HepG2 (cell line): ENCODE data around the gene TMEM87A. TPM values are rescaled to one million over a fixed set of nuclear protein-coding genes. Genes with fewer than 3 reads are reported as not detected.

Source experiments
- ATAC-seq: fragments of 200-7000 bp; cut with Tn5 transposase; 3 replicates; pipeline ENCODE4 v1.9.1; 2020; ENCODE audit warnings: mild to moderate bottlenecking, moderate library complexity
- BruUV-seq: library from RNA; stranded (reverse); fragments of 400-500 nt; replicated peaks from 2 replicates; lab custom pipeline; 2021; lab: Mats Ljungman, UMichigan
- CTCF ChIA-PET: fragments of 300-600 bp; formaldehyde crosslinking; extraction: SDS; loops from one replicate; lab custom pipeline; 2021; ENCODE audit warnings: low total read pairs, inconsistent platforms, low intra/inter-chr PET ratio; lab: Yijun Ruan, JAX
- POLR2A ChIA-PET: fragments of 350-600 bp; sonication (Branson Sonifier 250); formaldehyde crosslinking; loops from one replicate; lab custom pipeline; 2020; ENCODE audit warnings: antibody characterized with exemption, inconsistent platforms; lab: Yijun Ruan, JAX
- DNase-seq: peaks from one replicate; pipeline ENCODE4 v3.0.0-alpha.2; 2015; ENCODE audit warnings: low spot score
- FAIRE-seq: peaks from 3 replicates; lab custom pipeline; 2011; peaks lifted over from hg19 to GRCh38; lab: Jason Lieb, UNC
- H2AFZ ChIP-seq: one replicate; pipeline ENCODE4 v1.6.1; 2011; ENCODE audit warnings: low read length, inconsistent platforms
- H3K27ac ChIP-seq: fragments of 300-600 bp; 3 replicates; pipeline ENCODE4 v1.8.0; 2011; ENCODE audit warnings: mixed run types, mild to moderate bottlenecking, mixed read lengths, low read length, inconsistent platforms; ENCODE audit not compliant: insufficient read depth; ENCODE audit errors: extremely low read length
- H3K27me3 ChIP-seq, 2 experiments: fragments of 200-600 bp in 1 of 2; 2 replicates in 1 of 2; 3 replicates in 1 of 2; pipeline versions ENCODE4 v1.6.0 to v1.8.0; 2011; ENCODE audit warnings: low read length in 2 of 2, mild to moderate bottlenecking in 2 of 2, moderate library complexity in 2 of 2, inconsistent platforms in 1 of 2; ENCODE audit not compliant: insufficient read depth in 2 of 2, control insufficient read depth in 1 of 2
- H3K36me3 ChIP-seq, 2 experiments: fragments of 200-600 bp in 1 of 2; replicated peaks in 1 of 2; 2 replicates in 1 of 2; 3 replicates in 1 of 2; pipeline versions ENCODE4 v1.5.1 to v1.8.0; 2011; ENCODE audit warnings: low read length in 2 of 2, inconsistent platforms in 1 of 2; ENCODE audit not compliant: insufficient read depth in 2 of 2, control insufficient read depth in 1 of 2
- H3K4me1 ChIP-seq: 2 replicates; pipeline ENCODE4 v1.5.1; 2012; ENCODE audit warnings: low read length, inconsistent platforms; ENCODE audit not compliant: insufficient read depth
- H3K4me2 ChIP-seq: 2 replicates; pipeline ENCODE4 v1.6.0; 2011; ENCODE audit warnings: low read depth, low read length, inconsistent platforms
- H3K4me3 ChIP-seq, 3 experiments: fragments of 200-600 bp in 1 of 3; sonication (generic), shearing (Covaris generic) in 1 of 3; replicated peaks in 1 of 3; 2 replicates each; pipeline ENCODE4 v1.5.1; 2011 to 2016; ENCODE audit warnings: low read length in 3 of 3, inconsistent platforms in 2 of 3, low read depth in 2 of 3, mild to moderate bottlenecking in 2 of 3, control low read depth in 1 of 3, mixed read lengths in 1 of 3; ENCODE audit not compliant: insufficient read depth in 1 of 3
- H3K79me2 ChIP-seq: one replicate; pipeline ENCODE4 v1.6.1; 2011; ENCODE audit warnings: low read length, inconsistent platforms; ENCODE audit not compliant: insufficient read depth
- H3K9ac ChIP-seq: 2 replicates; pipeline ENCODE4 v1.6.0; 2011; ENCODE audit warnings: mild to moderate bottlenecking, low read depth, low read length, inconsistent platforms; ENCODE audit not compliant: insufficient read depth
- H3K9me3 ChIP-seq: 2 replicates; pipeline ENCODE4 v1.5.1; 2012; ENCODE audit warnings: mild to moderate bottlenecking, low read length
- H4K20me1 ChIP-seq: 2 replicates; pipeline ENCODE4 v1.6.0; 2011; ENCODE audit warnings: inconsistent platforms, mild to moderate bottlenecking, low read length, moderate library complexity; ENCODE audit not compliant: insufficient read depth
- POGZ ChIP-seq: sonication (generic); formaldehyde crosslinking; IDR thresholded peaks from 2 replicates; pipeline ENCODE4 v1.4.0; 2020; ENCODE audit warnings: mild to moderate bottlenecking, missing genetic modification reagents
- TCF7L2 ChIP-seq: IDR thresholded peaks from 2 replicates; pipeline ENCODE4 v1.6.1; 2011; ENCODE audit warnings: mild to moderate bottlenecking, low read depth, low read length, moderate library complexity
- WGBS: methylation state at CpG from one replicate; pipeline ENCODE4 v1.1.6; 2017; ENCODE audit warnings: low lambda C conversion rate; 5-methylcytosine and 5-hydroxymethylcytosine counted together
- in situ Hi-C: cut with HindIII; loops from 2 replicates; pipeline ENCODE4 v1.10.0; 2017; ENCODE audit warnings: low pct_unique_long_range_greater_than_20kb; ENCODE audit not compliant: extremely low pct_ligation_motif_present
- intact Hi-C: fragments of 100-400 bp; cut with micrococcal nuclease; formaldehyde crosslinking; loops from one replicate; pipeline ENCODE4 v1.10.0; 2022; ENCODE audit not compliant: unreplicated experiment
- polyA plus RNA-seq, 8 experiments: library from polyadenylated mRNA; depleted of rRNA in 3 of 8; stranded (reverse) in 7 of 8; unstranded in 1 of 8; fragments of >200 nt; fragmentation: Illumina TruSeq in 4 of 8; extraction: Trizol in 4 of 8; gene quantifications; 2 replicates each; pipeline versions ENCODE4 v1.2.1 to v1.2.3, GENCODE V29; 2011 to 2016; ENCODE audit warnings: low read depth in 4 of 8, missing spikeins in 1 of 8, mixed read lengths in 1 of 8; ENCODE audit not compliant: insufficient read depth in 1 of 8
- total RNA-seq, 5 experiments: library from RNA; depleted of rRNA; stranded (reverse); fragments of >200 nt; fragmentation: Illumina TruSeq; extraction: Trizol; gene quantifications; 2 replicates each; pipeline ENCODE4 v1.2.3, GENCODE V29; 2016; ENCODE audit warnings: low read depth in 1 of 5
- TF ChIP-seq, protein P1 (sequence below), 2 experiments: fragments of 450-650 bp in 1 of 2; sonication (generic) in 1 of 2; formaldehyde crosslinking; IDR thresholded peaks; 2 replicates each; pipeline versions ENCODE4 v1.5.0 to v1.8.0; 2020 to 2022; ENCODE audit warnings: mild to moderate bottlenecking in 1 of 2, missing genetic modification reagents in 1 of 2
- TF ChIP-seq, protein P2 (sequence below): sonication (generic); formaldehyde crosslinking; IDR thresholded peaks from 2 replicates; pipeline ENCODE4 v1.4.0; 2020; ENCODE audit warnings: mild to moderate bottlenecking, missing genetic modification reagents

TMEM87A gene
- total and polyA plus RNA-seq, 2 of the 13 experiments (the other 11 are each of a cell fraction or from before 2014, with no cell fraction given): 20.2 to 42.8 TPM

DNA sequence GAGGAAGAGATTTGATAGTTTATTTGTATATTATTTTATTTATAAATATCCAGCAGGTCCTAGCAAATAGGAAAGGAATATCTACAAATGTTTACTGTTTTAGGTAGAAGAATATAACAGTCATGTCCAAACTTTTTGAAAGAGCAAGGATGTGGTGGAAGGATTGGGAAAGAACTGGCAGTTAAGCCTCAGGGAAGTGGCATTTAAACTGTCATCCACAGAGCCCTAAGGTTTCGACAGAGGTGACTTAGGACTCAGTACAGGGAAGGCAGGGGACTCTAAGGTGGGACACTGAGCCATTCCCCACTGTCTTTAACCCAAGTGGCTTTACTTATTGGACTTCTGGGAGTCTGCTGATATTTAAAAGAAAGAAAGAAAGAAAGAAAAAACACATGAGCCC lies 11.8 kb upstream of the TMEM87A start:
- ATAC-seq (no peak), FAIRE-seq (no peak), DNase-seq (no peak)
- H3K4me3 ChIP-seq: no peak overlapping the region
- intact Hi-C loops: no loop called here
- H3K79me2 ChIP-seq: no peaks in the 10 kb centered on the region
- ChIA-PET POLR2A (interaction anchor here (0.9 kb wide), 1 partner anchor 12 kb away, joined by 5 read pairs; the partner anchor contains the start of genes GANC and TMEM87A), CTCF (no interaction called here)
- peaks cover 33% of the 10 kb centered on the region for H3K4me1 ChIP-seq
- no TSS peak for BruUV-seq
- TF ChIP-seq POGZ (CRISPR knock-in tag) (no peak), TCF7L2 (no peak)
- TF ChIP-seq, protein P1, sequence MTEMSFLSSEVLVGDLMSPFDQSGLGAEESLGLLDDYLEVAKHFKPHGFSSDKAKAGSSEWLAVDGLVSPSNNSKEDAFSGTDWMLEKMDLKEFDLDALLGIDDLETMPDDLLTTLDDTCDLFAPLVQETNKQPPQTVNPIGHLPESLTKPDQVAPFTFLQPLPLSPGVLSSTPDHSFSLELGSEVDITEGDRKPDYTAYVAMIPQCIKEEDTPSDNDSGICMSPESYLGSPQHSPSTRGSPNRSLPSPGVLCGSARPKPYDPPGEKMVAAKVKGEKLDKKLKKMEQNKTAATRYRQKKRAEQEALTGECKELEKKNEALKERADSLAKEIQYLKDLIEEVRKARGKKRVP (CRISPR knock-in tag; IDR thresholded peaks at IDR 0.05): no peak
- TF ChIP-seq, protein P2, sequence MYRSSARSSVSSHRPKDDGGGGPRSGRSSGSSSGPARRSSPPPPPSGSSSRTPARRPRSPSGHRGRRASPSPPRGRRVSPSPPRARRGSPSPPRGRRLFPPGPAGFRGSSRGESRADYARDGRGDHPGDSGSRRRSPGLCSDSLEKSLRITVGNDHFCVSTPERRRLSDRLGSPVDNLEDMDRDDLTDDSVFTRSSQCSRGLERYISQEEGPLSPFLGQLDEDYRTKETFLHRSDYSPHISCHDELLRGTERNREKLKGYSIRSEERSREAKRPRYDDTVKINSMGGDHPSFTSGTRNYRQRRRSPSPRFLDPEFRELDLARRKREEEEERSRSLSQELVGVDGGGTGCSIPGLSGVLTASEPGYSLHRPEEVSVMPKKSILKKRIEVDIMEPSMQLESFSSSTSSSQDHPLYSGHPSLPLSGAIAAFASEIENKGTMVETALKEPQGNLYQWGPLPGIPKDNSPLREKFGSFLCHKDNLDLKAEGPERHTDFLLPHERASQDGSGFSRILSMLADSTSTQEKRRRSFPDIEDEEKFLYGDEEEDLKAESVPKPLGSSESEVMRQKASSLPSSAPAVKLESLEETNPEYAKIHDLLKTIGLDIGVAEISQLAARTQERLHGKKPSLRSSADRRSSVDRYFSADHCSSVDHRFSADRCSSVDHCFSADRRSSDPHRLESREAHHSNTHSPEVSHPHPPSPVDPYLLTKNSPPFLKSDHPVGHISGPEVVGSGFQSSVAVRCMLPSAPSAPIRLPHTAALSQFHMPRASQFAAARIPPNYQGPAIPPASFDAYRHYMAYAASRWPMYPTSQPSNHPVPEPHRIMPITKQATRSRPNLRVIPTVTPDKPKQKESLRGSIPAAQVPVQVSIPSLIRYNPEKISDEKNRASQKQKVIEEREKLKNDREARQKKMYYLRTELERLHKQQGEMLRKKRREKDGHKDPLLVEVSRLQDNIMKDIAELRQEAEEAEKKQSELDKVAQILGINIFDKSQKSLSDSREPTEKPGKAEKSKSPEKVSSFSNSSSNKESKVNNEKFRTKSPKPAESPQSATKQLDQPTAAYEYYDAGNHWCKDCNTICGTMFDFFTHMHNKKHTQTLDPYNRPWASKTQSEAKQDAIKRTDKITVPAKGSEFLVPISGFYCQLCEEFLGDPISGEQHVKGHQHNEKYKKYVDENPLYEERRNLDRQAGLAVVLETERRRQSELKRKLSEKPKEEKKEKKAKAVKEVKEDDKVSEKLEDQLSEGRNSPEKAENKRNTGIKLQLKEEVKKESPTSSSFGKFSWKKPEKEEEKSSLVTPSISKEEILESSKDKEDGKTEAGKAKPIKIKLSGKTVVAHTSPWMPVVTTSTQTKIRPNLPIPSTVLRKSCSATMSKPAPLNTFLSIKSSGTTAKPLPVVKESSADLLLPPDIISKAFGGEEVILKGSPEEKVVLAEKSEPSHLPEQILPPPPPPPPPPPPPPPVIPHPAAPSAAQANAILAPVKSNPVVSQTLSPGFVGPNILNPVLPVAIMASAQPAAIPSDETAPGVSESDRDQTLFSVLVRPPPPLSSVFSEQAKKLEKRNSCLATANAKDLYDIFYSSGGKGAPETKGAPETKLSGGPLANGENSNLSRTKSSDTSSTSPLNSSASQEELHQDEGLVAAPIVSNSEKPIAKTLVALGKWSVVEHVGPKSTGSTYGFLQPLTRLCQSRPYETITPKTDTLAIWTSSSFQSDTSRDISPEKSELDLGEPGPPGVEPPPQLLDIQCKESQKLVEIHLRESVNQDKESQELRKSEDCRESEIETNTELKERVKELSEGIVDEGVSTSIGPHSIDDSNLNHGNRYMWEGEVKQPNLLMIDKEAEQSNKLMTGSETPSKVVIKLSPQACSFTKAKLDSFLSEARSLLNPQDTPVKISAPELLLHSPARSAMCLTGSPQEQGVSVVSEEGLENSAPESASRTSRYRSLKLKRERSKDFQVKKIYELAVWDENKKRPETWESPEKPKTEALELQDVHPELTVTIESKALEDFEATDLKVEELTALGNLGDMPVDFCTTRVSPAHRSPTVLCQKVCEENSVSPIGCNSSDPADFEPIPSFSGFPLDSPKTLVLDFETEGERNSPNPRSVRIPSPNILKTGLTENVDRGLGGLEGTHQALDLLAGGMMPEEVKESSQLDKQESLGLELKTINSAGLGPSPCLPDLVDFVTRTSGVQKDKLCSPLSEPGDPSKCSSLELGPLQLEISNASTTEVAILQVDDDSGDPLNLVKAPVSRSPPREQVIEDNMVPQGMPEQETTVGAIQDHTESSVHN (CRISPR knock-in tag): no peak
- H2AFZ ChIP-seq: no peak overlapping the region
- in situ Hi-C loops: no loop called here
- H3K4me2 ChIP-seq: no peak overlapping the region
- H4K20me1 ChIP-seq: no peaks in the 10 kb centered on the region
- peaks cover 6 to 13% of the 10 kb centered on the region in 2 experiments; a peak in 1 of 5 replicates for H3K36me3 ChIP-seq
- H3K27me3 ChIP-seq: no peaks in the 10 kb centered on the region
- H3K27ac ChIP-seq: peak overlapping the region; percentile 22
- H3K9ac ChIP-seq: no peak overlapping the region
- no peaks in the 10 kb centered on the region for H3K9me3 ChIP-seq
- WGBS: 94% methylated on average over 1 of the region's 1 CpG
